Trophoblast cell (in vitro differentiated cells and primary cell): Measurements from ENCODE around the gene TUFT1. TPM values are rescaled to one million over a fixed set of nuclear protein-coding genes. Genes with fewer than 3 reads are reported as not detected.

Source experiments
- DNase-seq, 2 donors: peaks; one replicate each; pipeline ENCODE4 v3.0.0-alpha.2; 2016
- H2AFZ ChIP-seq: 2 replicates; pipeline ENCODE4 v1.6.1; 2013; ENCODE audit warnings: low read length, moderate library complexity, mild to moderate bottlenecking; ENCODE audit not compliant: insufficient read depth, poor library complexity
- H2AK5ac ChIP-seq: 2 replicates; pipeline ENCODE4 v1.6.1; 2013; ENCODE audit warnings: mild to moderate bottlenecking, low read length
- H2BK120ac ChIP-seq: 2 replicates; pipeline ENCODE4 v1.6.1; 2013; ENCODE audit warnings: low read length, mild to moderate bottlenecking, moderate library complexity; ENCODE audit not compliant: insufficient read depth, poor library complexity
- H2BK12ac ChIP-seq: 2 replicates; pipeline ENCODE4 v1.6.1; 2013; ENCODE audit warnings: mild to moderate bottlenecking, low read length, moderate library complexity
- H2BK5ac ChIP-seq: 2 replicates; pipeline ENCODE4 v1.6.1; 2013; ENCODE audit warnings: low read length, low read depth, moderate library complexity, mild to moderate bottlenecking; ENCODE audit not compliant: poor library complexity
- H3K14ac ChIP-seq: 2 replicates; pipeline ENCODE4 v1.6.1; 2013; ENCODE audit warnings: mild to moderate bottlenecking, low read length
- H3K18ac ChIP-seq: 2 replicates; pipeline ENCODE4 v1.6.1; 2013; ENCODE audit warnings: mild to moderate bottlenecking, low read length
- H3K23ac ChIP-seq: 2 replicates; pipeline ENCODE4 v1.6.1; 2013; ENCODE audit warnings: low read length
- H3K27ac ChIP-seq: 2 replicates; pipeline ENCODE4 v1.5.1; 2013; ENCODE audit warnings: low read depth, mild to moderate bottlenecking, inconsistent platforms, low read length, moderate library complexity
- H3K27me3 ChIP-seq: 2 replicates; pipeline ENCODE4 v1.6.1; 2013; ENCODE audit warnings: inconsistent platforms, mild to moderate bottlenecking, low read length, moderate library complexity; ENCODE audit not compliant: insufficient read depth
- H3K36me3 ChIP-seq, 2 experiments: 1 replicate in 1 of 2; 2 replicates in 1 of 2; pipeline ENCODE4 v1.6.1; 2013; ENCODE audit warnings: low read length in 2 of 2, mild to moderate bottlenecking in 2 of 2, moderate library complexity in 1 of 2; ENCODE audit not compliant: insufficient read depth in 2 of 2, control insufficient read depth in 1 of 2
- H3K4ac ChIP-seq: 2 replicates; pipeline ENCODE4 v1.6.1; 2013; ENCODE audit warnings: low read depth, mild to moderate bottlenecking, low read length, moderate library complexity
- H3K4me1 ChIP-seq, 2 experiments: 1 replicate in 1 of 2; 2 replicates in 1 of 2; pipeline ENCODE4 v1.6.1; 2013; ENCODE audit warnings: low read length in 2 of 2, mild to moderate bottlenecking in 2 of 2, moderate library complexity in 1 of 2; ENCODE audit not compliant: insufficient read depth in 2 of 2, control insufficient read depth in 1 of 2
- H3K4me2 ChIP-seq: 2 replicates; pipeline ENCODE4 v1.6.1; 2013; ENCODE audit warnings: inconsistent platforms, mild to moderate bottlenecking, low read length, moderate library complexity
- H3K4me3 ChIP-seq: 2 replicates; pipeline ENCODE4 v1.5.1; 2013; ENCODE audit warnings: mild to moderate bottlenecking, low read depth, low read length, inconsistent platforms
- H3K79me1 ChIP-seq: one replicate; pipeline ENCODE4 v1.6.1; 2013; ENCODE audit warnings: low read length
- H3K79me2 ChIP-seq: 2 replicates; pipeline ENCODE4 v1.6.1; 2013; ENCODE audit warnings: low read length, mild to moderate bottlenecking; ENCODE audit not compliant: control insufficient read depth, insufficient read depth, poor library complexity
- H3K9ac ChIP-seq: 2 replicates; pipeline ENCODE4 v1.6.1; 2013; ENCODE audit warnings: mild to moderate bottlenecking, low read length
- H3K9me3 ChIP-seq: 2 replicates; pipeline ENCODE4 v1.6.1; 2013; ENCODE audit warnings: low read depth, mild to moderate bottlenecking, control low read depth, inconsistent platforms, low read length; ENCODE audit not compliant: insufficient read depth
- H4K12ac ChIP-seq: 2 replicates; pipeline ENCODE4 v1.6.1; 2013; ENCODE audit warnings: low read depth, mild to moderate bottlenecking, low read length, moderate library complexity
- H4K8ac ChIP-seq: 2 replicates; pipeline ENCODE4 v1.6.1; 2013; ENCODE audit warnings: low read depth, mild to moderate bottlenecking, low read length, moderate library complexity
- H4K91ac ChIP-seq: one replicate; pipeline ENCODE4 v1.6.1; 2013; ENCODE audit warnings: low read depth, mild to moderate bottlenecking, low read length, moderate library complexity
- WGBS: extraction: QIAGEN DNeasy Blood & Tissue Kit; methylation state at CpG from one replicate; pipeline ENCODE4 v1.1.7; 2013; ENCODE audit warnings: missing lambda C conversion rate; ENCODE audit not compliant: insufficient read length, insufficient coverage; ENCODE audit errors: extremely low coverage; 5-methylcytosine and 5-hydroxymethylcytosine counted together
- polyA plus RNA-seq: library from polyadenylated mRNA; stranded (reverse); fragments of 200-250 nt; gene quantifications from 2 replicates; pipeline ENCODE4 v1.2.3, GENCODE V29; 2013

The TUFT1 gene, protein sequence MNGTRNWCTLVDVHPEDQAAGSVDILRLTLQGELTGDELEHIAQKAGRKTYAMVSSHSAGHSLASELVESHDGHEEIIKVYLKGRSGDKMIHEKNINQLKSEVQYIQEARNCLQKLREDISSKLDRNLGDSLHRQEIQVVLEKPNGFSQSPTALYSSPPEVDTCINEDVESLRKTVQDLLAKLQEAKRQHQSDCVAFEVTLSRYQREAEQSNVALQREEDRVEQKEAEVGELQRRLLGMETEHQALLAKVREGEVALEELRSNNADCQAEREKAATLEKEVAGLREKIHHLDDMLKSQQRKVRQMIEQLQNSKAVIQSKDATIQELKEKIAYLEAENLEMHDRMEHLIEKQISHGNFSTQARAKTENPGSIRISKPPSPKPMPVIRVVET
- polyA plus RNA-seq: 45.0 and 47.3 TPM in 2 replicates

DNA sequence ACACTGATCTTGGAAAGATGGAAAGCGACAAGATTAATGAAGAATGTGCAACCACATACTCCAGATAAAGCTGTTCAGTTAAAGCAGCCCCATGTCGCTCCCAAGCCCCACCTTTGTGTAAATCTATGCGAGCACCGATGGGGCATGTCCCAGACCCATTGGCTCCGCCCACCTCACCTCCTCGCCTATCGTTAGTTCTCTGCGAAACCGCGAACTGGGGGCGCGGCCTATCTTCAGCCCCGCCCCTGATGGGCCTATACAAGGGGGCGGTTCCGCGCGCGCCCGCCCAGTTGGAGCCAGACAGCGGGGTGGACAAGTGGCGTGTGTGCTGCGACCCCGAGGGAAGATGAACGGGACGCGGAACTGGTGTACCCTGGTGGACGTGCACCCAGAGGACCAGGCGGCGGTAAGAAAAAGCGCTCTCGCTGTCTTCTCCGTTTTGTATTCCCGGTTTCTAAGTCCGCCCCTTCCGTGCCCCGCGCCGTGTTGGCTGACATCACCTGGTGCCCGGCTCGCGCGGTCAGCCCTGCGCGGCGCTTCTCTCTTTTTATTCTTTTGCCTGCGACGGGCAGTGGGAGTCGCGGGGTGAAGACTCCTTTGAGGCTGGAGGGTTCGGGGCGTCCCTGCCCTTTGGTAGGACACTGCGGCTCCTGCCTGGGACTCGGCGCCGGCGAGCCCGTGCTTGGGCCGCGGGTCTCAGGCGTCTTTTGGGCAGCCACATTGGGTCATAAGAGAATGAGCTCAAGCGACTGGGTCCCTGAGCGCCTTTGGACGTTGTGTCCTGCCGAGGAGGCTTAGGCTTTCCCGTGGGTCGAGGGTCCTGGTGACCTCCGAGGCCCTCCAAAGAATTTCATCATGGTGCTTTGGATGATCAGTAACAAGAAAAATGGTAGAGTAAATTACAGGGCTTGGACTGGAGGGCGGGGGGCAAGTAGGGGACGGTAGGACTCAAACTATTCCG is at the start of gene TUFT1:
TSS of gene TUFT1 (plus strand) at position 289 of the 961 bp plus-strand sequence. CDS start at position 347, 58 bp downstream.
- Histone ChIP-seq H3K36me3 (peaks cover 16 to 26% of the 10 kb centered on the region in 2 experiments), H3K9me3 (no peaks in the 10 kb centered on the region), H3K79me2 (peaks cover 18% of the 10 kb centered on the region), H2AK5ac (peak within 1 kb of the TSS; percentile 20), H3K14ac (peak within 1 kb of the TSS; percentile 6), H4K8ac (peak within 1 kb of the TSS; percentile 74), H3K4ac (peak within 1 kb of the TSS; percentile 89), H2BK5ac (peak within 1 kb of the TSS; percentile 47), H3K4me3 (peak within 1 kb of the TSS; percentile 90), H3K27ac (peak within 1 kb of the TSS; percentile 61), H3K4me1 (peaks cover 19 to 31% of the 10 kb centered on the region in 2 experiments), H4K12ac (no peak within 1 kb of the TSS), H3K27me3 (no peaks in the 10 kb centered on the region), H3K23ac (no peak within 1 kb of the TSS), H2AFZ (peak within 1 kb of the TSS; percentile 32), H3K79me1 (peaks cover 16% of the 10 kb centered on the region), H2BK12ac (peak within 1 kb of the TSS; percentile 42), H3K4me2 (peak within 1 kb of the TSS; percentile 60), H2BK120ac (peak within 1 kb of the TSS; percentile 58), H3K9ac (peak within 1 kb of the TSS; percentile 96), H3K18ac (peak within 1 kb of the TSS; percentile 56), H4K91ac (peak within 1 kb of the TSS; percentile 30)
- WGBS: no CpG with 5 or more reads among the region's 70 CpGs
- peak; percentile 95 to 97 for DNase-seq

DNA sequence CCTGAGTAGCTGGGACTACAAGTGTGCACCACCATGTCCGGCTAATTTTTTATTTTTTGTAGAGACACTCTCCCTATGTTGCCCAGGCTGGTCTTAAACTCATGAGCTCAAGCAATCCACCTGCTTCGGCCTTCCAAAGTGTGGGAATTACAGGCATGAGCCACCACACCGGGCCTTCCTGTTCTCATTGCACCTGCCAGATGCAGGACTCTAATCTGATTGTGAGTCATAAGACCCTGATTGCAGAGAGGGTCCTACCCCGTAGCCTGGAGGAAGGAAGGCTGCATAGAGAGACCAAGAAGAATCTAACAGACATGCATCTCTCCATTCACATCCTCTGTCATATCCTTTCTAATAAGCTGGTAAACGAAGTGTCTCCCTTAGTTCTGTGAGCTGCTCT is 48.5 kb upstream of the TUFT1 start:
- H3K4me2 ChIP-seq: no peak overlapping the region
- H3K9me3 ChIP-seq: no peaks in the 10 kb centered on the region
- peaks cover 2 to 3% of the 10 kb centered on the region in 2 experiments for H3K4me1 ChIP-seq
- H4K91ac ChIP-seq: no peak overlapping the region
- H2BK12ac ChIP-seq: no peak overlapping the region
- no peak overlapping the region for H3K14ac ChIP-seq
- H2AK5ac ChIP-seq: no peak overlapping the region
- no peak overlapping the region for H2BK5ac ChIP-seq
- H2AFZ ChIP-seq: no peak overlapping the region
- H3K4ac ChIP-seq: no peak overlapping the region
- H3K27me3 ChIP-seq: no peaks in the 10 kb centered on the region
- H4K8ac ChIP-seq: no peak overlapping the region
- H3K36me3 ChIP-seq: no peaks in the 10 kb centered on the region
- no peak overlapping the region for H3K18ac ChIP-seq
- no peak overlapping the region for H4K12ac ChIP-seq
- no peak overlapping the region for H3K4me3 ChIP-seq
- WGBS: no CpG with 5 or more reads among the region's 5 CpGs
- DNase-seq: no peak
- H3K9ac ChIP-seq: peak overlapping the region; percentile 18
- H3K79me2 ChIP-seq: no peaks in the 10 kb centered on the region
- no peak overlapping the region for H3K27ac ChIP-seq
- no peak overlapping the region for H3K23ac ChIP-seq
- H3K79me1 ChIP-seq: no peaks in the 10 kb centered on the region
- H2BK120ac ChIP-seq: no peak overlapping the region

DNA sequence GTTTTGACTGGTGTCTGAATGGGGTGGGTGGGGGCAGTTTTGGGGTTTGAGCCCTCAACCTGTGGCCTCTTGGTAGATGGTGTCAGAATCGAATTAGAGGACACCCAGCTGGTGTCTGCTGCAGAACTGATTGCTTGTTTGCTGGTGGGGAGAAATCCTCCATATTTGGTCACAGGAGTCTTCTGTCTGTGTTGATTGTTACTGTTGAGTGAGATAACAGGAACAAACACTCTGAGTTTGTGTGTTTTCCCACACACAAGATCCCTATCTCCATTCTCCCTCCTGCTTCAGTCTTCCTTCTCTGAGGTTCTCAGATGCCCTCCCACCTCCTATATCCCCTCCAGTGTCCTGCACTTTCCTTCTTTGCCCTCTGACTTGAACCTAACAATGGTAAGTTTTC is 48.0 kb upstream of the TUFT1 start:
- H3K4me1 ChIP-seq: peaks cover 2 to 3% of the 10 kb centered on the region in 2 experiments

DNA sequence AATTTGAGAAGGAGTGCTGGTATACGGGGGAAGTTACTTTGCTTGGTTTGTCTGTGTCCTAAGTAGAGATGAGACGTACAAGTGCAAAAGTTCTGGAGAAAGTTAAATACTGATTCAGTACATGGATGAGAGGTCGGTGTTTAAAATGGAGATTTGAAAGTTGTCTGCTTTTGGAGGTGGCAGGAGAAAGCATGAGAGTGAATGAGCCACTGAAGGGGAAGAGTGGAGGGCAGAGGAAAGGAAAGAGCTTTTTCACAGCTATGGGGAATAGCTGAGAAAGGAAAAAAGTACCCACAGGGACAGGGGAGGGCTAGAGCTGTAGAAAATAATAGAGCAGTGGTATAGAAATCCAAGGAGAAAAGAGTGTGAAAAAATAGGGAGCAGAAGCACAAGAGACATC is 47.1 kb upstream of the TUFT1 start:
- no peak overlapping the region for H3K18ac ChIP-seq
- H2AFZ ChIP-seq: no peak overlapping the region
- H3K27me3 ChIP-seq: no peaks in the 10 kb centered on the region
- 100% methylated on average over 1 of the region's 3 CpGs for WGBS
- H3K23ac ChIP-seq: no peak overlapping the region
- H2BK5ac ChIP-seq: no peak overlapping the region
- H3K4me1 ChIP-seq: peaks cover 2 to 3% of the 10 kb centered on the region in 2 experiments
- no peak overlapping the region for H4K91ac ChIP-seq
- no peak overlapping the region for H4K8ac ChIP-seq
- H2BK120ac ChIP-seq: no peak overlapping the region
- H3K79me2 ChIP-seq: no peaks in the 10 kb centered on the region
- no peaks in the 10 kb centered on the region for H3K9me3 ChIP-seq
- H2BK12ac ChIP-seq: no peak overlapping the region
- no peak overlapping the region for H3K4me3 ChIP-seq
- no peak overlapping the region for H4K12ac ChIP-seq
- H3K9ac ChIP-seq: no peak overlapping the region
- DNase-seq: no peak
- no peak overlapping the region for H3K4me2 ChIP-seq
- H2AK5ac ChIP-seq: no peak overlapping the region
- H3K79me1 ChIP-seq: no peaks in the 10 kb centered on the region
- H3K4ac ChIP-seq: no peak overlapping the region
- H3K14ac ChIP-seq: no peak overlapping the region
- H3K27ac ChIP-seq: no peak overlapping the region
- H3K36me3 ChIP-seq: no peaks in the 10 kb centered on the region

More for the DNA sequence above, 48.0 kb upstream of the TUFT1 start:
- H3K27me3 ChIP-seq: no peaks in the 10 kb centered on the region
- no peak overlapping the region for H3K14ac ChIP-seq
- no peak overlapping the region for H3K4ac ChIP-seq
- no peak overlapping the region for H3K4me2 ChIP-seq
- H3K9ac ChIP-seq: no peak overlapping the region
- DNase-seq: no peak
- no peak overlapping the region for H3K27ac ChIP-seq
- WGBS: no CpG with 5 or more reads among the region's 1 CpG
- no peak overlapping the region for H3K23ac ChIP-seq
- H2BK5ac ChIP-seq: no peak overlapping the region
- H2AK5ac ChIP-seq: no peak overlapping the region
- no peak overlapping the region for H4K12ac ChIP-seq
- no peak overlapping the region for H4K8ac ChIP-seq
- no peak overlapping the region for H2AFZ ChIP-seq
- H3K36me3 ChIP-seq: no peaks in the 10 kb centered on the region
- H3K18ac ChIP-seq: no peak overlapping the region
- no peak overlapping the region for H4K91ac ChIP-seq
- no peaks in the 10 kb centered on the region for H3K9me3 ChIP-seq
- no peaks in the 10 kb centered on the region for H3K79me1 ChIP-seq
- no peaks in the 10 kb centered on the region for H3K79me2 ChIP-seq
- H2BK120ac ChIP-seq: no peak overlapping the region
- H3K4me3 ChIP-seq: no peak overlapping the region
- H2BK12ac ChIP-seq: no peak overlapping the region
